GM10847 (cell line): ENCODE results near the gene FITM1.
A peak's percentile ranks its signal among the peaks of the same experiment; 100 is the strongest.

ENCODE experiments used
- POLR2A ChIP-seq: IDR thresholded peaks from 2 replicates; pipeline ENCODE4 v1.6.1; 2011; ENCODE audit not compliant: insufficient read length; ENCODE audit errors: extremely low read depth

Gene FITM1

GRCh38 chr14:24160499-24160849 is 30.0 kb downstream of the FITM1 start:
- no peak for TF ChIP-seq POLR2A

- TF ChIP-seq POLR2A = peak; percentile 81
These were observed 30.7 kb downstream of the FITM1 start, which contains the start of gene IRF9 for GRCh38 chr14:24160850-24161804. Gene IRF9 (plus strand): TSS chr14:24161265. CDS start chr14:24162145, 880 bp downstream.

- no peak for TF ChIP-seq POLR2A
These were observed 31.6 kb downstream of the FITM1 start for GRCh38 chr14:24162093-24162492.

GRCh38 chr14:24164518-24164991 is 34.1 kb downstream of the FITM1 start:
- no peak for TF ChIP-seq POLR2A

GRCh38 chr14:24165785-24166184 is 35.3 kb downstream of the FITM1 start:
- TF ChIP-seq POLR2A = no peak

GRCh38 chr14:24167469-24168114 is 37.1 kb downstream of the FITM1 start:
- no peak for TF ChIP-seq POLR2A

GRCh38 chr14:24171422-24172260 is 41.2 kb downstream of the FITM1 start, which contains the start of gene REC8:
Gene REC8 (plus strand): TSS chr14:24172080. CDS start chr14:24172553, 473 bp downstream.
- TF ChIP-seq POLR2A = peak; percentile 57

- TF ChIP-seq POLR2A = no peak
These were observed 41.9 kb downstream of the FITM1 start for GRCh38 chr14:24172261-24172860.

GRCh38 chr14:24172871-24173281 is 42.4 kb downstream of the FITM1 start:
- no peak for TF ChIP-seq POLR2A

GRCh38 chr14:24176599-24176998 is 46.1 kb downstream of the FITM1 start:
- TF ChIP-seq POLR2A = no peak

GRCh38 chr14:24177041-24177825 is 46.8 kb downstream of the FITM1 start:
- TF ChIP-seq POLR2A = no peak

GRCh38 chr14:24177891-24178290 is 47.4 kb downstream of the FITM1 start:
- TF ChIP-seq POLR2A = no peak

- no peak for TF ChIP-seq POLR2A
These were observed 48.1 kb downstream of the FITM1 start for GRCh38 chr14:24178399-24179178.
